ENCODE measurements around the gene SLC27A2. TPM values are rescaled to one million over a fixed set of nuclear protein-coding genes. Genes with fewer than 3 reads are reported as not detected.

The SLC27A2 gene
- total RNA-seq, 4 donors from 2014 or later = 0.72 to 10.2 (median 5.9) TPM

DNA sequence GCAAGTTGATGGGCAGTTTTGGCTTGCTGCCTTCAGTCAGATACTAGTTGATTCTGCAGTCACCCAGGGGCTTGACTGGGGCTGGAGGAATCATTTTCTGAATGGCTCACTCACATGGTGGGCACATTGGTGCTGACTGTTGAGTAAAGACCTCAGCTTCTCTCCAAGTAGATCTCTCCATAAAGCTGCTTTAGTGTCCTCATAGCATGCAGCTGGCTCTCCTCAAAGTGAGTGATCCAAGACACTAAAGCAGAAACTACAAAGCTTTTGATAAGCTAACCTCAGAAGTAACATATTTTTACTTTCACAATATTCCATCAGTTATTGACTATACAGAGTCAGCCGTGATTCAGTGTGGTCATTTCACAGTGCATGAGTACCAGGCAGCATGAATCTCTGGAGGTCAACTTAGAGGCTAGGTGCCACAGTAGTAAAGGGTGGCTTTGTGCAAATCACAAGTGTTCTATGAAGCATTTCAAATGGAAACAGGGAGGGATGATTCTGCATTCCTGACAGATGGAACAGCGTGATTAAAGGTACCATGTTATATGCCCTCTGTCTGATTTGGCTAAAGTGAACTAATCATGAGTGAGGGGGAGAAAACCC lies 38.6 kb upstream of the SLC27A2 start:
- DNase-seq (ENCODE audit: low spot score in 2 of 2) = no peak
- TF ChIP-seq POLR2AphosphoS5 (IDR thresholded peaks at IDR 0.05) = no peak
- TF ChIP-seq, protein P1, sequence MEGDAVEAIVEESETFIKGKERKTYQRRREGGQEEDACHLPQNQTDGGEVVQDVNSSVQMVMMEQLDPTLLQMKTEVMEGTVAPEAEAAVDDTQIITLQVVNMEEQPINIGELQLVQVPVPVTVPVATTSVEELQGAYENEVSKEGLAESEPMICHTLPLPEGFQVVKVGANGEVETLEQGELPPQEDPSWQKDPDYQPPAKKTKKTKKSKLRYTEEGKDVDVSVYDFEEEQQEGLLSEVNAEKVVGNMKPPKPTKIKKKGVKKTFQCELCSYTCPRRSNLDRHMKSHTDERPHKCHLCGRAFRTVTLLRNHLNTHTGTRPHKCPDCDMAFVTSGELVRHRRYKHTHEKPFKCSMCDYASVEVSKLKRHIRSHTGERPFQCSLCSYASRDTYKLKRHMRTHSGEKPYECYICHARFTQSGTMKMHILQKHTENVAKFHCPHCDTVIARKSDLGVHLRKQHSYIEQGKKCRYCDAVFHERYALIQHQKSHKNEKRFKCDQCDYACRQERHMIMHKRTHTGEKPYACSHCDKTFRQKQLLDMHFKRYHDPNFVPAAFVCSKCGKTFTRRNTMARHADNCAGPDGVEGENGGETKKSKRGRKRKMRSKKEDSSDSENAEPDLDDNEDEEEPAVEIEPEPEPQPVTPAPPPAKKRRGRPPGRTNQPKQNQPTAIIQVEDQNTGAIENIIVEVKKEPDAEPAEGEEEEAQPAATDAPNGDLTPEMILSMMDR (IDR thresholded peaks at IDR 0.05) = no peak
- no peak for TF ChIP-seq EP300 (IDR thresholded peaks at IDR 0.05)
- TF ChIP-seq POLR2A (IDR thresholded peaks at IDR 0.05) = no peak

DNA sequence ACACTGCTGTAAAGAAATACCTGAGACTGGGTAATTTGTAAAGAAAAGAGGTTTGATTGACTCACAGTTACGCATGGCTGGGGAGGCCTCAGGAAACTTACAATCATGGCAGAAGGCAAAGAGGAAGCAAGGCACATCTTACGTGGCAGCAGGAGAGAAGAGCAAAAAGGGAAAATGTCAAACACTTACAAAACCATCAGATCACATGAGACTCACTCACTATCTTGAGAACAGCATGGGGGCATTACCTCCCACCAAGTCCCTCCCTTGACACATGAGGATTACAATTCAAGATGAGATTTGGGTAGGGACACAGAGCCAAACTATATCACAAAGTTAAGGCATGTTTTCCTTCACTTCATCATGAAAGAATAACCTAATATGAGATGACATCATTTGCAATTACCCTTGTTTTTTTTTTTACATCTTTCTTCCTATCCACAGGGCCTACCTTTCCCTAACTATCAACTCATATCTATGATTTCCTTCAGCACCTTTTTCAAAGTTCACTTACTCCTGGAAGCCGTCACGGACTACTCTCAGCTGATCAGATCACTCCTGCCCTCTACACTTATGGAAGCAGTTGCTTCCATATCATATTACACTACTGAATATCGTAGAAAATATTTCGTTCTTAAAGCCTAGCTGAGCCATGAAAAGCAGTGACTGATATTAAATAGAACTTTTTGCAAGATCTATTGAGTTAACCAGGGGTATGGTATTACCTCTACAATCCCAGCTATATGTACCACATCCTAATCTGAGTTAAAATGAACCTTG lies 37.5 kb upstream of the SLC27A2 start:
- 72% methylated on average over 6 of the region's 6 CpGs for WGBS
- no peak overlapping the region for H3K27ac ChIP-seq

More for the DNA sequence above, 38.6 kb upstream of the SLC27A2 start:
- H3K4me1 ChIP-seq = peaks cover 6% of the 10 kb centered on the region
- WGBS = 94% methylated on average over 2 of the region's 2 CpGs
- no peak overlapping the region for H3K27ac ChIP-seq
- H3K4me3 ChIP-seq = no peak overlapping the region
- no peaks in the 10 kb centered on the region for H3K9me3 ChIP-seq
- H3K36me3 ChIP-seq = no peaks in the 10 kb centered on the region
- no peaks in the 10 kb centered on the region for H3K27me3 ChIP-seq

DNA sequence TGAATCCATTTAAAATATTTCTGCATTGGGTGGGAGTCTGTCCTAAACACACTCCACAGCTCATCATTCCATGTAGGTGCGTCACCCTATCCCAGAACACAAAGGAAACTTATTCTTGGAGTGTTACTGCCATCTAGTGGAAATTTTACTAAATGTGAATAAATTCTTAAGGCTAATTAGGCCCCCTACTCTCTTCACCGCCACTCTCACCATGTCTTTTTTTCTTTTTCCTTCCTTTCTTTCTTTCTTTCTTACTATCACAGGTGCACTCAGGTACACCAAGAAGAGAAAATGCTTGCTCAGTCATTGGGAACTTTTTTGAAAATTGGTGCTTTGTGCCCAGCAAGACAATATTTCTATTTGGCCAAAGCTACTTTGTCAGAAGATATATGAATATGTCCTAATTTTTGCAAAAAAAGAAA lies 36.5 kb upstream of the SLC27A2 start:
- DNase-seq (ENCODE audit: low spot score in 2 of 2) = no peak
- Histone ChIP-seq H3K4me3 (no peak overlapping the region), H3K4me1 (peaks cover 6% of the 10 kb centered on the region), H3K9me3 (no peaks in the 10 kb centered on the region), H3K27ac (no peak overlapping the region), H3K27me3 (no peaks in the 10 kb centered on the region), H3K36me3 (no peaks in the 10 kb centered on the region)
- 5% methylated on average over 2 of the region's 2 CpGs for WGBS
- TF ChIP-seq POLR2AphosphoS5 (IDR thresholded peaks at IDR 0.05) (no peak), POLR2A (IDR thresholded peaks at IDR 0.05) (no peak), EP300 (IDR thresholded peaks at IDR 0.05) (no peak)
- TF ChIP-seq, protein P1 (IDR thresholded peaks at IDR 0.05) = peak; percentile 34 to 57

More for the DNA sequence above, 37.5 kb upstream of the SLC27A2 start:
- H3K36me3 ChIP-seq = no peaks in the 10 kb centered on the region
- DNase-seq (ENCODE audit: low spot score in 2 of 2) = no peak
- H3K4me3 ChIP-seq = no peak overlapping the region
- H3K27me3 ChIP-seq = no peaks in the 10 kb centered on the region
- TF ChIP-seq, protein P1 (IDR thresholded peaks at IDR 0.05) = no peak
- TF ChIP-seq POLR2A (IDR thresholded peaks at IDR 0.05) = no peak
- no peak for TF ChIP-seq POLR2AphosphoS5 (IDR thresholded peaks at IDR 0.05)
- TF ChIP-seq EP300 (IDR thresholded peaks at IDR 0.05) = no peak
- H3K4me1 ChIP-seq = peaks cover 6% of the 10 kb centered on the region
- H3K9me3 ChIP-seq = no peaks in the 10 kb centered on the region

DNA sequence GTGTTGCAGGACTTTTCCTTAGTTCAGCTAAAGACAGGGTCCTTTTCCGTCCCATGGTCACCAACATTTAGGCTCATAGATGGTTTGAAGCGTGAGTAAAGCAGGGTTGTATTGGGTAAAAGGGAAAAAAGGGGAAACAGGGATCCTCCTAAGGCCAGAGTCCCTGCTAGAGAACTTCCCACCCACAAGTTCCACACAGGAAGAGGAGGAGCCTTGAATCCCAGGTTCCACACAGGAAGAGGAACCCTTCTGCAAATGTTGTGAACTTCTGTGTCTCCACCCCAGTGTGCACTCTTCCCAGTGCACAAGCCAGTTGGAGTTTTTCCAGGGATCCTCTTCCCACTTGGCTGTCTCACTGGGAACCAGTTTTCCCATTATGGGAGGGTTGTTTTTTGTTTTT lies 35.4 kb upstream of the SLC27A2 start:
- no peak for TF ChIP-seq EP300 (IDR thresholded peaks at IDR 0.05)
- TF ChIP-seq POLR2A (IDR thresholded peaks at IDR 0.05) = no peak
- no peak for TF ChIP-seq POLR2AphosphoS5 (IDR thresholded peaks at IDR 0.05)
- TF ChIP-seq, protein P1 (IDR thresholded peaks at IDR 0.05) = no peak
- Histone ChIP-seq H3K4me3 (no peak overlapping the region), H3K36me3 (no peaks in the 10 kb centered on the region), H3K27me3 (no peaks in the 10 kb centered on the region), H3K9me3 (no peaks in the 10 kb centered on the region), H3K4me1 (peaks cover 6% of the 10 kb centered on the region), H3K27ac (no peak overlapping the region)
- 94% methylated on average over 2 of the region's 2 CpGs for WGBS
- no peak for DNase-seq (ENCODE audit: low spot score in 2 of 2)

DNA sequence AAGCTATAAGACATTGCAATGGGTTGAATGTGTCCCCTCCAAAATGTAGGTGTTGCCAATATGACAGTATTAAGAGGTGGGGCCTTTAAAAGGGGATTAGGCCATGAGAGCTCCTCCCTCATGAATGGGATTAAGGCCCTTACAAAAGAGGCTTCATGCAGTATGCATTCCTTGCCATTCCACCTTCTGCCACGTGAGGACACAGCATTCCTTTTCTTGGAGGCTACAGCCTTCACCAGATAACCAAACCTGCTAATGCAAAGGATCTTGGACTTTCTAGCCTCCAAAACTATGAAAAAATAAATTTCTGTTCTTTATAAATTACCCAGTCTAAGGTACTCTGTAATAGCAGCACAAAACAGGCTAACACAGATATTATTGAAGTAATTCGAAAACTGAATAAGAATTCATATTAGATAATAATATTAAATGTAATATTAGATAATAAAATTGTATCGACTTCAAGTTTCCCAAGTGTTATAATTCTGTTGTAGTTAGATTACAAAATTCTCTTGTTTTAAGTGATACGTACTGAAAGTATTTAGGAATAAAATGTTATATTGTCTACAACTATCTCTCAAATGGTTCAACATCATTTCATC lies 33.5 kb upstream of the SLC27A2 start:
- no peak overlapping the region for H3K4me3 ChIP-seq
- H3K9me3 ChIP-seq = no peaks in the 10 kb centered on the region
- no peaks in the 10 kb centered on the region for H3K36me3 ChIP-seq
- TF ChIP-seq, protein P1 (IDR thresholded peaks at IDR 0.05) = peak; percentile 11 to 31
- TF ChIP-seq POLR2A (IDR thresholded peaks at IDR 0.05) (no peak), POLR2AphosphoS5 (IDR thresholded peaks at IDR 0.05) (no peak), EP300 (IDR thresholded peaks at IDR 0.05) (no peak)
- no peak for DNase-seq (ENCODE audit: low spot score in 2 of 2)
- 78% methylated on average over 4 of the region's 4 CpGs for WGBS
- no peak overlapping the region for H3K27ac ChIP-seq
- no peaks in the 10 kb centered on the region for H3K27me3 ChIP-seq
- H3K4me1 ChIP-seq = peaks cover 6% of the 10 kb centered on the region
